ENCODE measurements around the gene MAPK10.
"Not testable (repeated sequence)": the region's sequence is repeated elsewhere in the genome, so short reads cannot be mapped to it uniquely, and the experiment has no call there.

The MAPK10 gene

GRCh38 chr4:86129546-86129945 lies 230.3 kb downstream of the MAPK10 start:
- FAIRE-seq, result no peak
- no peak for DNase-seq (ENCODE audit: extremely low spot score, insufficient read length, low read depth)

DNA sequence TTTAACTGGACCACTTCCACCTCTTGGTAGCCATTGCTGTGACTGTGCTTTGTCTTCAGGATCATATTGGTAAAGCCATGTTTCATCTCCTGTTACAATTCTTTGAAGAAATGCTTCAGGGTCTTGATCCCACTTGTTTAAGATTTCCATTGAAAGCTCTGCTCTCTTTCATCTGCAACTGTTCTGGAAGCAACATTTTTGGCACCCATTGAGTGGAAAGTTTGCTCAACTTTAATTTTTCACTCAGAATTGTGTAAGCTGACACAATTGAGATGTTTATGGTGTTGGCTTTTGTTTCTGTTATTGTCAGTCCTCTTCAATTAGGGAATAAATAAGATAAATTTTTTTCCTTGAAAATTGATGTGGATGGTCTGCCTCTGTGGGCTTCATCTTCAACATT lies 237.4 kb downstream of the MAPK10 start:
- FAIRE-seq (no peak), DNase-seq (ENCODE audit: extremely low spot score, insufficient read length, low read depth) (no peak)

DNA sequence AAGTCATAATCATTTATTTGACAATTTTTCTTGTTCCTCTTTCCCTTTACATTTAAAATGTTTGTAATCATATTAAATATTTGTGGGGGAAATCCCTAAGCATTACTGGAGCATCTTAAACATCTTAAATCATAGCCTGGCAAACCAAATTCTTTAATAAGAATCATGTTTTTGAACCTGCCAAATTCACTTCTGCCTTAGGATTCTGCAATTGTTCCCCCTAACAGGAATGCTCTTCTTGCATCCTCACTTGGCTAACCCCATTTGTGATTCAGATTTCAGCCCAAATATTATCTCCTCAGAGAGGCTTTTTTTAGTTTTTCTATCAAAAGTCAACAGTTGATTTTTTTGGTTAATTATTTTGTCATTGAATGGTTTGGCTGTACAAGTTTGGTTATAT lies 241.1 kb downstream of the MAPK10 start:
- FAIRE-seq (no peak), DNase-seq (ENCODE audit: extremely low spot score, insufficient read length, low read depth) (no peak)

DNA sequence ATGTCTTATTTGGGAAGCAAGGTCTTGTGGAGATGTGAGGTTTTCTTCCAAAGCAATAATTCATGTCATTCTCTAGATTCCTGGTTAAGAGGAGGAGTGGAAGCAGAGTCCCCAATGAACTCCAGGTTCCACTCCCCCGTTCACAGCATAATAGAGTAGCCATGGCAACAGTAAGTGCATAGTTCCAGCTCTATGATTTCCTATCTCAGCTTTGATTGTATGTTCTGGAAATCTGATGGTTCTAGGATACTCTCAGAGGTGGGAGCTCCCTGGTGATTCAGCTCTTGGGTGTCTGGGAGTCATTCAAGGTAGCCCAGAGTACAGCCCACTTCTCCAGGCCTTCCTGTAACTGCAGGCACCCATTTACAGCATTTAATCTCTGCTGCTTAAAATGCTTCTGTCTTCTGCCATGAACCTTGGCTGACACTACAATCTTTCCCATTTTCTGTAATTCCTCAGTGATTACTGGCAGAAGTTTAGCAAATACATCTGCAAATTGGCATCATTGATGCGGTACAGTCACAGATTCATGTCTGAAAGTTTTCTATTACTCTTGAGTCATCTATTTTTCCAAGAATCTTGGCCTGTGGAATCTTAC lies 242.0 kb downstream of the MAPK10 start:
- DNase-seq (ENCODE audit: extremely low spot score, insufficient read length, low read depth) (no peak), FAIRE-seq (no peak)

GRCh38 chr4:86114563-86114962 lies 245.3 kb downstream of the MAPK10 start:
- DNase-seq (ENCODE audit: extremely low spot score, insufficient read length, low read depth) (no peak), FAIRE-seq (no peak)

GRCh38 chr4:86108834-86109233 lies 251.0 kb downstream of the MAPK10 start:
- DNase-seq (ENCODE audit: extremely low spot score, insufficient read length, low read depth), result no peak
- no peak for FAIRE-seq

GRCh38 chr4:86108137-86108536 lies 251.7 kb downstream of the MAPK10 start:
- FAIRE-seq, result no peak
- DNase-seq (ENCODE audit: extremely low spot score, insufficient read length, low read depth), result no peak

- DNase-seq (ENCODE audit: extremely low spot score, insufficient read length, low read depth) (no peak), FAIRE-seq (no peak)
These were observed 252.7 kb downstream of the MAPK10 start for GRCh38 chr4:86107112-86107511.

- DNase-seq (ENCODE audit: extremely low spot score, insufficient read length, low read depth) (no peak), FAIRE-seq (no peak)
These were observed 253.4 kb downstream of the MAPK10 start for GRCh38 chr4:86106475-86106874.

- DNase-seq (ENCODE audit: extremely low spot score, insufficient read length, low read depth) (no peak), FAIRE-seq (no peak)
These were observed 258.0 kb downstream of the MAPK10 start for GRCh38 chr4:86101841-86102240.

GRCh38 chr4:86101410-86101809 lies 258.4 kb downstream of the MAPK10 start:
- FAIRE-seq (no peak), DNase-seq (ENCODE audit: extremely low spot score, insufficient read length, low read depth) (no peak)

DNA sequence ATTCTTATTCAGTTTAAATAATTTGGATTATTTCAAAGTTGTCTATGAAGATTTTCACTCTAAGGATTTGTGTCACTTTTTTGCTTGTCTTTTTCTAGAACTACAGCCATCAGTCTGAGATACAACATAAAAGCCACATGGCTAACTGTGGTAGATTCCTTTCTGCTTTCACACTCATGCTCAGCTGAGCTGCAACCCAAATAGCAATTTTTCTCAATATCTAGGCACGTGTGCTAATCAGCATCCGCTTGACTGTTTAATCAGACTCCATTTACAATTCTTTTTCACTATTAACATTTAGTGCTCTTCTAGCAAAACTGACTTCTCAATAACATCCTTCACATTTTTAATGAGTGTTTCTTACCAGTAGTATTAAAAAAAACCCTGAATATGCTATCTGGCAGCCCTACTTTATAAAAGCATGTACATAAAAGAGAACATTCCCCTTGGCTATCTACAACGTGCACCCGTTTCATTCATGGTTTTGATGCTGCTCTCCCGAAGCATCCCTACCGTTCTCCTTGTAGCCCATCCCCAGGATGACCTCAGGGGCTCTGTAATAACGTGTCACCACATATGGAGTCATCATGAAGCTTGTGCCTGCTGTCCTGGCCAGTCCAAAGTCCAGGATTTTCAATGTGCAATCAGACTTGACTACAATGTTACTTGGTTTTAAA lies 259.2 kb downstream of the MAPK10 start:
- no peak for DNase-seq (ENCODE audit: extremely low spot score, insufficient read length, low read depth)
- FAIRE-seq, result no peak

DNA sequence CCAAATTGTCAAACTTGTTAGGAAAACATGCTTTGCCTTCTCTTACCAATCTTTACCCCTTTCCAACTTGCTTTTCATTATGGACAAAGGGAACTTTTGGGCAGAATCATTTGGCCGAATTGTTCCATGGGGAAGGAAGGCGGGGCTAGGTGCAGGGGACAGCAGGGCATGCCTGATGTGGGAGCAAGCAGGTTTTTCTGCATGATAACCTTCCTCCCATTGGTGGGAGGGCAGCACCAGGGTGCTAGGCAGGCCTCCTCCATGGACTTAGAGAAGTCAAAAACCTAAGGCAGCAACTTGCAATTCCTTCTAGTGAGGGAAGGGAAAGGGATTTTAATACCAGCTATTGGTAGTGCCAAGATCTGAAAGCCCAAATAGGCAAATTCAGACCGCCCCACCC lies 260.5 kb downstream of the MAPK10 start:
- no peak for DNase-seq (ENCODE audit: extremely low spot score, insufficient read length, low read depth)
- FAIRE-seq, result no peak

- FAIRE-seq, result no peak
- no peak for DNase-seq (ENCODE audit: extremely low spot score, insufficient read length, low read depth)
These were observed 261.2 kb downstream of the MAPK10 start for GRCh38 chr4:86098691-86099090.

GRCh38 chr4:86096373-86096772 lies 263.5 kb downstream of the MAPK10 start:
- FAIRE-seq, result no peak
- DNase-seq (ENCODE audit: extremely low spot score, insufficient read length, low read depth), result no peak

GRCh38 chr4:86092684-86093083 lies 267.2 kb downstream of the MAPK10 start:
- no peak for FAIRE-seq

DNA sequence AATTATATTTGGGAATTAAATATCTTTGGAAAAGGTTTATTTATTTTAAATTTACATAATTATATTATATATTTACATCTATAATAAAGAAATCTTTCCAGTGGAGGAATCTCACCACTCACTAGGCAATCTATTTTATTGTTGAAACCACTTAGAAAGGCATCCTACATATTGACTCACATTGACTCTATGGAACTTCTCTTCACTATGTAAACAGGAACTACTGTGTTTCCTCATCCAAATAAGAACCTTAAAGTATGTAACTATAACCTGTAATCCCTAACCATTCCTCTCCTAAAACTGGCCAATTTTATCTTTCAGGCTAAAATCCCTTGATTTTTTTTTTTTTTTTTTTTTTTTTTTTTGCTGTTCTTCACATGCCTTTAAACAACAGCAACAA lies 268.7 kb downstream of the MAPK10 start:
- no peak for FAIRE-seq
- DNase-seq (ENCODE audit: extremely low spot score, insufficient read length, low read depth), result no peak

More at GRCh38 chr4:86092684-86093083, 267.2 kb downstream of the MAPK10 start:
- DNase-seq (ENCODE audit: extremely low spot score, insufficient read length, low read depth), result no peak

GRCh38 chr4:86089781-86090323 lies 270.0 kb downstream of the MAPK10 start:
- no peak for FAIRE-seq

GRCh38 chr4:86089053-86089452 lies 270.8 kb downstream of the MAPK10 start:
- FAIRE-seq (no peak), DNase-seq (ENCODE audit: extremely low spot score, insufficient read length, low read depth) (no peak)

More at GRCh38 chr4:86089781-86090323, 270.0 kb downstream of the MAPK10 start:
- no peak for DNase-seq (ENCODE audit: extremely low spot score, insufficient read length, low read depth)

GRCh38 chr4:86075796-86076195 lies 284.1 kb downstream of the MAPK10 start:
- not testable (repeated sequence) for DNase-seq (ENCODE audit: extremely low spot score, insufficient read length, low read depth); FAIRE-seq

- DNase-seq (ENCODE audit: extremely low spot score, insufficient read length, low read depth), result no peak
These were observed 299.5 kb downstream of the MAPK10 start for GRCh38 chr4:86060341-86060740.

GRCh38 chr4:86058621-86059020 lies 301.2 kb downstream of the MAPK10 start:
- DNase-seq (ENCODE audit: extremely low spot score, insufficient read length, low read depth) (no peak), FAIRE-seq (no peak)

More at GRCh38 chr4:86060341-86060740, 299.5 kb downstream of the MAPK10 start:
- no peak for FAIRE-seq

Measured in GM18507 (cell line).